OCI-LY3 (cell line): ENCODE results near the gene PRR9.

Experiments
- H2AFZ ChIP-seq: fragments of 200-600, 300-600 bp; shearing (Covaris generic); 2 replicates; pipeline ENCODE4 v1.6.0; 2014; ENCODE audit warnings: antibody characterized with exemption, low read depth, low read length
- H3K27ac ChIP-seq: fragments of 200-600, 300-600 bp; sonication (generic); 2 replicates; pipeline ENCODE4 v1.5.1; 2014; ENCODE audit warnings: mild to moderate bottlenecking, low read length, moderate library complexity, mixed read lengths
- H3K27me3 ChIP-seq: fragments of 200-600, 300-600 bp; sonication (generic); 2 replicates; pipeline ENCODE4 v1.6.1; 2014; ENCODE audit warnings: low read depth, low read length, mixed read lengths
- H3K36me3 ChIP-seq: fragments of 200-600, 300-600 bp; sonication (generic); replicated peaks from 2 replicates; pipeline ENCODE3; 2014; ENCODE audit warnings: low read depth, low read length, mixed read lengths
- H3K4me1 ChIP-seq: fragments of 300-600, 200-600 bp; sonication (generic); 2 replicates; pipeline ENCODE4 v1.6.1; 2014; ENCODE audit warnings: low read length, mixed read lengths
- H3K4me2 ChIP-seq: fragments of 200-600, 300-600 bp; sonication (generic); 2 replicates; pipeline ENCODE4 v1.6.1; 2014; ENCODE audit warnings: low read length, mixed read lengths
- H3K4me3 ChIP-seq: fragments of 300-600, 200-600 bp; sonication (generic); 2 replicates; pipeline ENCODE4 v1.5.1; 2014; ENCODE audit warnings: antibody characterized with exemption, mild to moderate bottlenecking, low read length, moderate library complexity
- H3K79me2 ChIP-seq: fragments of 300-600, 200-600 bp; shearing (Covaris generic); 2 replicates; pipeline ENCODE4 v1.6.1; 2014; ENCODE audit warnings: mild to moderate bottlenecking, low read length, mixed read lengths
- H3K9ac ChIP-seq: fragments of 300-600, 200-600 bp; shearing (Covaris generic); 2 replicates; pipeline ENCODE4 v1.6.0; 2014; ENCODE audit warnings: mild to moderate bottlenecking, low read length, moderate library complexity
- H3K9me3 ChIP-seq: fragments of 200-600, 300-600 bp; shearing (Covaris generic); 2 replicates; pipeline ENCODE4 v1.6.1; 2014; ENCODE audit warnings: low read length, mixed read lengths; ENCODE audit not compliant: insufficient read depth
- H4K20me1 ChIP-seq: fragments of 200-600, 300-600 bp; sonication (generic); 2 replicates; pipeline ENCODE4 v1.6.1; 2016; ENCODE audit warnings: low read length, mixed read lengths; ENCODE audit not compliant: insufficient read depth
- CTCF ChIP-seq: fragments of 200-600, 300-600 bp; sonication (generic); IDR thresholded peaks from 2 replicates; pipeline ENCODE4 v1.5.1; 2014; ENCODE audit warnings: antibody characterized with exemption, low read length, low read depth
- EZH2phosphoT487 ChIP-seq: fragments of 200-600 bp; shearing (Covaris generic); IDR thresholded peaks from 2 replicates; pipeline ENCODE4 v1.6.1; 2018; ENCODE audit warnings: antibody characterized with exemption, mixed run types, low read depth

PRR9 gene

GRCh38 chr1:153245466-153245865 lies 28.1 kb downstream of the PRR9 start:
- Histone ChIP-seq H3K79me2 (no peaks in the 10 kb centered on the region), H3K4me1 (no peaks in the 10 kb centered on the region), H3K4me2 (no peak overlapping the region), H3K27ac (no peak overlapping the region), H3K36me3 (no peaks in the 10 kb centered on the region), H3K4me3 (no peak overlapping the region), H3K27me3 (no peaks in the 10 kb centered on the region), H4K20me1 (no peaks in the 10 kb centered on the region), H2AFZ (no peak overlapping the region), H3K9ac (no peak overlapping the region), H3K9me3 (no peaks in the 10 kb centered on the region)
- TF ChIP-seq EZH2phosphoT487 (no peak), CTCF (no peak)

- no peak overlapping the region for H2AFZ ChIP-seq
- no peaks in the 10 kb centered on the region for H3K79me2 ChIP-seq
- no peak overlapping the region for H3K4me3 ChIP-seq
- H3K4me2 ChIP-seq: no peak overlapping the region
- no peaks in the 10 kb centered on the region for H3K27me3 ChIP-seq
- H3K9ac ChIP-seq: no peak overlapping the region
- no peaks in the 10 kb centered on the region for H3K36me3 ChIP-seq
- peaks cover 5% of the 10 kb centered on the region for H3K4me1 ChIP-seq
- no peak for TF ChIP-seq CTCF
- TF ChIP-seq EZH2phosphoT487: no peak
- no peaks in the 10 kb centered on the region for H4K20me1 ChIP-seq
- no peak overlapping the region for H3K27ac ChIP-seq
- no peaks in the 10 kb centered on the region for H3K9me3 ChIP-seq
These were observed 28.6 kb downstream of the PRR9 start for GRCh38 chr1:153246018-153246417.

- H2AFZ ChIP-seq: no peak overlapping the region
- H3K4me3 ChIP-seq: no peak overlapping the region
- no peaks in the 10 kb centered on the region for H3K79me2 ChIP-seq
- TF ChIP-seq CTCF (no peak), EZH2phosphoT487 (no peak)
- H3K27me3 ChIP-seq: no peaks in the 10 kb centered on the region
- H3K9ac ChIP-seq: no peak overlapping the region
- H3K27ac ChIP-seq: no peak overlapping the region
- H4K20me1 ChIP-seq: no peaks in the 10 kb centered on the region
- peaks cover 13% of the 10 kb centered on the region for H3K4me1 ChIP-seq
- no peaks in the 10 kb centered on the region for H3K36me3 ChIP-seq
- no peaks in the 10 kb centered on the region for H3K9me3 ChIP-seq
- no peak overlapping the region for H3K4me2 ChIP-seq
These were observed 29.4 kb downstream of the PRR9 start for GRCh38 chr1:153246825-153247224.

- no peak overlapping the region for H2AFZ ChIP-seq
- H3K36me3 ChIP-seq: no peaks in the 10 kb centered on the region
- no peaks in the 10 kb centered on the region for H3K79me2 ChIP-seq
- TF ChIP-seq CTCF (no peak), EZH2phosphoT487 (no peak)
- no peak overlapping the region for H3K4me3 ChIP-seq
- no peaks in the 10 kb centered on the region for H3K27me3 ChIP-seq
- H4K20me1 ChIP-seq: no peaks in the 10 kb centered on the region
- H3K9ac ChIP-seq: no peak overlapping the region
- H3K4me2 ChIP-seq: no peak overlapping the region
- H3K4me1 ChIP-seq: peaks cover 28% of the 10 kb centered on the region
- H3K27ac ChIP-seq: no peak overlapping the region
- no peaks in the 10 kb centered on the region for H3K9me3 ChIP-seq
These were observed 30.9 kb downstream of the PRR9 start for GRCh38 chr1:153248176-153248879.
